8988T (cell line): ENCODE results near the gene FCER2.
A peak's percentile ranks its signal among the peaks of the same experiment; 100 is the strongest.

Experiments used
- DNase-seq: peaks from one replicate; pipeline ENCODE4 v3.0.0; 2011

The FCER2 gene

GRCh38 chr19:7676376-7676775 is 25.6 kb downstream of the FCER2 start:
- DNase-seq = no peak

- peak; percentile 52 for DNase-seq
Measured at GRCh38 chr19:7674010-7675005, 27.6 kb downstream of the FCER2 start.

- no peak for DNase-seq
Measured at GRCh38 chr19:7672522-7672921, 29.4 kb downstream of the FCER2 start.

- no peak for DNase-seq
Measured at GRCh38 chr19:7670790-7671189, 31.1 kb downstream of the FCER2 start.

DNA sequence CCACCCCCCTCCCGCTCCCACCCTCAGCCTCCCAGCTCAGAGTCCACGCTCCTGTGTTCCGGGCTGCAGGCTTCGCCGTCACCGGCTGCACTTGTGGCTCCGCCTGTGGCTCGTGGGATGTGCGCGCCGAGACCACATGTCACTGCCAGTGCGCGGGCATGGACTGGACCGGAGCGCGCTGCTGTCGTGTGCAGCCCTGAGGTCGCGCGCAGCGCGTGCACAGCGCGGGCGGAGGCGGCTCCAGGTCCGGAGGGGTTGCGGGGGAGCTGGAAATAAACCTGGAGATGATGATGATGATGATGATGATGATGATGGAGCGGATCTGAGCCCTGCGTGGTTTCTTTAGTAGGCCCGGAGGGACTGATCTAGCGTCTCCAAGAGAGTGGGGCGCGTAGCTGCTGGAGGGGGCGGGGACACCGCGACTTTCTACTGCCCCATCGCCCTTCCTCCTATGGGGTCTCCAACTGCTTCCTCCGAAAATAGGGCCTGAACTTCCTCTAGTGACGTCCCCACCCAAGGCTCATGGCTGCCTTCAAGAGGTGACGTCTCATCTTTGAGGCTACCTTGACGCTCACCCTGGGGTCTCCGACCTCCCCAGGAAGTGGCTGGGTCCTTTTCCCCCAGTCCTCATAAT is 31.7 kb downstream of the FCER2 start:
- DNase-seq = no peak

DNA sequence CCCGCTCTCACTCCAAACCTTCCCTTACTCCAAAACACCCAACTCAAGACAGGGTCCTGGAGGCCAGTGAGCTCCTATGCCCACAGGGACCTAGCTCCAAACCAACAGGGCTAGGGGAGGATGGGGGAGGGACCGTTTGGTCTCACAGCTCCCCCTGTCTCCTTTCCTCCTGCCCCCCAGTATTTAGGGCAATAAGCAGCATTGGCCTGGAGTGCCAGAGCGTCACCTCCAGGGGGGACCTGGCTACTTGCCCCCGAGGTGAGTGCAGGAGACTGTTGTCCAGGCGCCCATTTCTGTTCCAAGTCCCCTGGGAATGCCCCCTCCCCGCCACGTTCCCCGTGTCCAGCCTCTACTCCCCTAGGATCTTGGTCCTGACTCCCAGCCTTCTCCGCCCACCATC is 32.3 kb downstream of the FCER2 start:
- DNase-seq = no peak

DNA sequence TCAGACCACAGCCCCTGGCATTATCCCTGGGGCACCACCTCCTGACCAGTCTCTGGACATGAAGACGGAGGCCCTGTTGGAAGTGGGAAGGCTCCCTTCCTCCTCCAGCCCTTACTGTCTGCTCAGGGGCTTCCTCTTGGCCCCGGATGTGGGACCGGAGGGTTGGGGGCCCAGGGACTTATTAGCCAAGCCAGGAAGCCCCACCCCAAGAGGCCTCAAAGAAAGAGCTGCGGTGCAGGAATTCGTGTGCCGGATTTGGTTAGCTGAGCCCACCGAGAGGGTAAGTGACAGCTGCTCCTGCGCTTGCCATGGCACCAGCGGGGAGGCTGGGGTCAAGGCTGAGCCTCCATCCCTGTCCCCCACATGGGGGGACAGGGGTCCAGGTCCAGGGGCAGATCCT is 33.1 kb downstream of the FCER2 start, which contains the start of gene RETN:
Gene RETN, plus strand, starts transcription at position 208 of the 400 bp plus-strand sequence. CDS start 278 bp downstream, outside the sequence.
- DNase-seq = no peak

- no peak for DNase-seq
Measured at GRCh38 chr19:7665076-7665475, 36.9 kb downstream of the FCER2 start.

GRCh38 chr19:7663706-7664105 is 38.2 kb downstream of the FCER2 start:
- no peak for DNase-seq

DNA sequence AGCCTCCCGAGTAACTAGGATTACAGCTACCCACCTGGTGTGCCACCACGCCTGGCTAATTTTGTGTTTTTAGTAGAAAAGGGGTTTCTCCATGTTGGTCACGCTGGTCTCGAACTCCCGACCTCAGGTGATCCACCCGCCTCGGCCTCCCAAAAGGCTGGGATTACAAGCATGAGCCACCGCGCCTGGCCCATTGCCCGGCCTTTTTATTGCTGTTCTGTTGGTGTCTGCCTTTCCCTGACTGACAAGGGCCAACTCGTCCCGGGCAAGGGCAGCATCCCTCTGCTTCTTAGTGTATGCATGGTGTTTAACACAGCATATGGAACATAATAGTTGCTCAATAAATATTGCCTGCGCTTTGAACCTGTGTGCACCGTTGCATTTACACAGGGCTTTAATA is 39.3 kb downstream of the FCER2 start:
- DNase-seq = no peak

DNA sequence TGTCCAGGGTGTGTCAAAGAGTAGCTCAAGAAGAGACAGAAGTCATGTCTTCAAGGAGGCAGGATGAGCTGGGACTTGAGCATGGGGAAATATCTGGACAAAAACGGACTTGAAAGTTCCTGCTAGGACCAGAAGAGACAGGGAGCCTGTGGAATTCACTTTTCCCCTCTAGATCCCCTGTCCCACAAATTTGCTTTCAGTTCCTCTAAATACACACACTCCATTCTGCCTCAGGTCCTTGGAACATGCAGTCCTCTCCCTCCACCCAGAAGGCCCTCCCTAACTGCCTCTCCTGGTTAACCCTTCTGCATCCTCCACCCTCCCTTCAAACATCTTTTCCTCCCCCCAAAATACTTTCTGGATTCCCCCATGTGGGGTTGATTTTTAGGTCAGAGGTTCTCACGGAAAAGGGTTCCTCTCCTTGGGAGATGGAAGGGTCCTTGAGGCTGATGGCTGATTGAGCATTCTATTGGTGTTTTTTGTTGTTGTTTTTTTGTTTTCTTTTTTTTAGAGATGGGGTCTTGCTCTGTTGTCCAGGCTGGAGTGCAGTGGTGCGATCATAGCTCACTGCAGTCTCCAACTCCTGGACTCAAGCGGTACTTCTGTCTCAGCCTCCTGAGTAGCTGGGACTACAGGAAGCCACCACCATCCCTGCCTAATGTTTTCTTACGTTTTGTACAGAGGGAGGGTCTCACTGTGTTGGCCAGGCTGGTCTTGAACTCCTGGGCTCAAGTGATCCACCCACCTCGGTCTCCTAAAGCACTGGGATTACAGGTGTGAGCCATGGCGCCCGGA is 40.0 kb downstream of the FCER2 start:
- DNase-seq = no peak

GRCh38 chr19:7658219-7658686 is 43.7 kb downstream of the FCER2 start:
- DNase-seq = no peak

- no peak for DNase-seq
Measured at GRCh38 chr19:7657131-7657751, 44.7 kb downstream of the FCER2 start.

DNA sequence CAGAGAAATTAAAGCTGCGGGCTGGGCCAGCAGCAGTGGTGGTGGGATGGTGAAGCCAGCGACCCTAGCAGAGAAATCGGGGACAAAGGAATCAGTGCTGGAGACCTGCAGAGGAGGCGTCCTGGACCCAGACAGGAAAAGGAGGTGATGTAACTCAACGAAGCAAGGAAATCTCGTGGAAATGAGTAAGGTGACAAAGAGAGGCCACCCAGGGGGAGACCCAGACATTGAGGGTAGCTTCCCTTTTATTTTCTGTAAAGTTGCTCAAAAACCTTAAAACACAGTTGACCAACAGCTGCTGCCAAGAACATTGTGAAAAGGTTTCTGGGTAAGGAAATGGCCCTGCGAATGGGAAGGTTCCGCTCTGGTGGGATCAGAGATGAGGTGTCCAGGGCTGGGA is 46.4 kb downstream of the FCER2 start:
- DNase-seq = no peak

- DNase-seq = no peak
Measured at GRCh38 chr19:7654401-7654800, 47.5 kb downstream of the FCER2 start.

DNA sequence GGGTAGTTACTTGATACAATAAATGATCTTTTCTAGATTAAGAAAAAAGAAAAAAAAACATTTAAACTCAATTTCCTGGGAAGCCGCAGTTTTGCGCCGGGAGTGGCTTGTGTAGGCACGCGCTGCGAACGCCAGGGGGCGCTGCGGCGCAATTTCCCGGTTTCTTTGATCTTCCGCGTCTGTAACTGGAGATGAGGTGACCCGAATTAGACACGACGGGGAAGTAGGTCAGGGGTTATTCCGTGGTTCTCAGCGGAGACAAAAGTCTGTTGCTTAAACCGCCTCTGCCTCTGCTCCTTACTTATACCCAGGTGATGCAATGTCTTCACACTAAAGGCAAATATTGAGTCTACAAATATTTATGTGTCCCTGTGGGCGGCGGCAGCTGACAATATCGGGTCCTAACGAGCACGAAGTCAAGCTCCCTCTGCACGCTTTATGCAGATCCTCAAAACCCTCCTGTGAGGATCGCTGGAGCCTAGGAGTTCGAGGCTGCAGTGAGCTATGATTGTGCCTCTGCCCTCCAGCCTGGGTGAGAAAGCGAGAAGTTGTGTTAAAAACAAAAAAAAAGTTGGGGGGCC is 49.8 kb downstream of the FCER2 start:
- no peak for DNase-seq

- DNase-seq = no peak
Measured at GRCh38 chr19:7650148-7650547, 51.8 kb downstream of the FCER2 start.

GRCh38 chr19:7648265-7649014 is 53.5 kb downstream of the FCER2 start:
- no peak for DNase-seq

DNA sequence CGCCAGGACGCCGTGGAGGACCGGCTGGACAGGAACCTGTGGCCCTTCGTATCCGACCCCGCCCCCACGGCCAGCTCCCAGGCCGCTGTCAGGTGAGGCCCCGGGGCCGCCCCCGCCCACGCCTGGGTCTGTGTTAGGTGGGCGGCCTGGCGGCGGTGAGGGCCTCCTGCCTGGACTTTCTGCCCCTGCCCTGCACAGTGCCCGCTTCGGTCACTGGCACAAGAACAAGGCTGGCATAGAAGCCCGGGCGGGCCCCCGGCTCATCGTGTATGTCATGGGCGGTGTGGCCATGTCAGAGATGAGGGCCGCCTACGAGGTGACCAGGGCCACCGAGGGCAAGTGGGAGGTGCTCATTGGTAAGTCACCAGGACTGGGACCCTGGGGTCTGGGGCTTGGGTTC is 54.8 kb downstream of the FCER2 start:
- DNase-seq = no peak

GRCh38 chr19:7646426-7646700 is 55.6 kb downstream of the FCER2 start:
- no peak for DNase-seq

DNA sequence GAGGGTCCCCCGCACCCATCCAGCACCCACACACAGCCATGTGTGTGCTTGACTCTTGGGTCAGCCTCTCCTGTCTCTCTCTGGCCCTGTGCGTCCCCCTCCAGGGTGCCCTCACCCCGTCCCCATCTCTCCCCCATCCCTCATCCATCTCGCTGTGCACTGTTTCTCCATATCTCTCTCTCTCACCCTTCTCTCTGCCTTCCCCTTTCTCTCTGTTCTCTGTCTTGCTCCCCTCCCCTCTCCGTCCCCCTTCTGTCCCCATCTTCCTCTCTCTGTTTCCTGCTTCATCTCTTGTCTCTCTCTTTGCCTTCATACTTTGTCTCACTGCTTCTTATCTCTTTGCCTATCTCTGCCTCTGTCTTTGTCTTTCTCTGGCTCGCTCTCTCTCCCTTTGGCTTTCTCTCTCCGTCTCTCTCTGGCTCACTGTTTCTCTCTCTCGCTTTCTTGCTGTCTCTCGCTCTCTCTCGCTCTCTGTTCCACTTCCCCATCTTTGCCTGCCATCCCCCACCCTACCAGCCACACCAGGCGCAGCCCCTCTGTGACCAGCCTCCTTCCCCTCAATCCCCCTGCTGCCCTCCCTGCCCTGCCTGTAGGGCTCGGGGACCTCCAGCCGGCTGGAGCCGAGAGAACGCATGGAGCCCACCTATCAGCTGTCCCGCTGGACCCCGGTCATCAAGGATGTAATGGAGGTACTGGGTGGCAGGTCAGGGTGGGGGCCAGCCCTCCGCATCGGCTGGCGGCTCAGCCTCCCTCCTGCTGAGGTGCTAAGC is 56.1 kb downstream of the FCER2 start:
- no peak for DNase-seq
